ENCODE results near the gene RUBCNL. TPM values are rescaled to one million over a fixed set of nuclear protein-coding genes. Genes with fewer than 3 reads are reported as not detected.

RUBCNL gene
- total RNA-seq, 1 donor from 2014 or later, result 7.3 TPM

- intact Hi-C loops (cut with DNase I), result no loop called here
- no peak for DNase-seq (ENCODE audit: low spot score)
- ATAC-seq, result peak; percentile 94
Measured at GRCh38 chr13:46345398-46345797, 41.7 kb downstream of the RUBCNL start.

DNA sequence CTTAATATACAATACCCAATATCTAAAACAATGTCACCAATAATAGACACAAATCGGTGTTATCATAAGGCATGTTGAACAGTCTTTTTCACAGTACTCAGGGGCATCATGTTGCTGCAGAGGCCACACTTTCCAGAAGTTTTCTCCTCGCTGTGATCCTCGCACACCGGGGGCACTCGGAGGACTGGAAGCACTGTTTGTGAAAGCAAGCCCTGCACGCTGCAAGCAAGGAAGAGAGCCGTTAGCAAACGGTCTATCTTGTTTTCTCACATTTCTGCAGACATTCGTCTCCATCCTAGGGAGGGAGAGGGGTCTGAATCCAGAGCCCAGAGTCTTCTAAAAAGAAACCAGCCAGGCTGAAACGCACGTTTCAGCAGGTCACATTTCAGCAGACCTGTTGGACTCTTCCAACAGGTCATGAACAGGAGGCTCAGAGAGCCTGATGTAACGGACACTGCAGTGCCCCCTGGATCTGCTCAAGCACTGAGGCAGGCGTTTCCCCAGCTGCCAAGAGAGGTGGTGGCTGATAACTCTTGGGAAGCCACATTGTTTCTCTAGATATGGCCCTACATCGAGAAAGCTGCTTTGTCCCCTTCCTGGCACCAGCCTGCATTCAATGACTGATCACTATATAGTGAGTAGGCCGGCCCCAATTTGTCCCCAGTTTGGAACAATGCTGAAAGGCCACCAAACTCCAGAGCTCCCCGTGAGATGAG lies 43.6 kb downstream of the RUBCNL start:
- DNase-seq (ENCODE audit: low spot score) (no peak), ATAC-seq (no peak)
- intact Hi-C loops (cut with DNase I), result no loop called here

DNA sequence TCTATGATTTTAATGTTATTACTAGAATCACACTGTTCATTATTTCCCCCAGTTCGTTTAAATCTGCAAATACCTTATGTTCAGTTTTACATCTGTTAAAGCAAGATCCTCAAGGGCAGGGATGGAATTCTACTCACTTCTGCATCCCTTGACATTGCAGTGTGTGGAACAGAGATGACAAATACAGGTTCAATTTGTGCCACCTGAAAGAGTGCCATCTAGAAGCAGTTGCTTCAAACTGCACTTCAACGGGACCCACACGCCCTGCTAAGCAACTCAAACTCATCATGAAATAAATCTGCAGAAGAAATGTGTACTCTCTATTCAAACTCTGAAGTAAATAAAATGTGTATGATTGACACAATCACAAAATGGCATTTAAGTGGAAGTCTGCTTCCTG lies 44.5 kb downstream of the RUBCNL start:
- DNase-seq (ENCODE audit: low spot score) (no peak), ATAC-seq (no peak)
- intact Hi-C loops (cut with DNase I), result no loop called here

GRCh38 chr13:46341112-46341711 lies 45.8 kb downstream of the RUBCNL start:
- ATAC-seq, result no peak
- intact Hi-C loops (cut with DNase I), result no loop called here
- no peak for DNase-seq (ENCODE audit: low spot score)

GRCh38 chr13:46340631-46341111 lies 46.4 kb downstream of the RUBCNL start:
- DNase-seq (ENCODE audit: low spot score) (no peak), ATAC-seq (no peak)
- intact Hi-C loops (cut with DNase I), result no loop called here

DNA sequence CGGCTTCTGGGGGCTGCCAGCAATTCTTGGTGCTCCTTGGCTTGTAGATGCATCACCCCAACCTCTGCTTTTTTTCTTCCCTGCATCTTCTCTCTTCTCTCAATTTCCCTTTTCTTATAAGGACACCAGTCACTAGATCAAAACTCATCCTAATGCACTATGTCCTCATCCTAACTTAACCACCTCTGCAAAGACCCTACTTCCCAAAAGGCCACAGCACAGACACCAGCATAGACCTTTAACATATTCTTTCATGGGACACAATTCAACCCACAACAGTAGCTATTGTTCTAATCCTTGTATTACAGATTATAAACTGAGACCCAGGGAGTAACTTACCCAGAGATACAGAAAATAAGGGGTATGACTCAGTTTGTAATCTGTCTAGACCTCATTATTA lies 47.0 kb downstream of the RUBCNL start:
- no peak for DNase-seq (ENCODE audit: low spot score)
- intact Hi-C loops (cut with DNase I), result no loop called here
- ATAC-seq, result no peak

DNA sequence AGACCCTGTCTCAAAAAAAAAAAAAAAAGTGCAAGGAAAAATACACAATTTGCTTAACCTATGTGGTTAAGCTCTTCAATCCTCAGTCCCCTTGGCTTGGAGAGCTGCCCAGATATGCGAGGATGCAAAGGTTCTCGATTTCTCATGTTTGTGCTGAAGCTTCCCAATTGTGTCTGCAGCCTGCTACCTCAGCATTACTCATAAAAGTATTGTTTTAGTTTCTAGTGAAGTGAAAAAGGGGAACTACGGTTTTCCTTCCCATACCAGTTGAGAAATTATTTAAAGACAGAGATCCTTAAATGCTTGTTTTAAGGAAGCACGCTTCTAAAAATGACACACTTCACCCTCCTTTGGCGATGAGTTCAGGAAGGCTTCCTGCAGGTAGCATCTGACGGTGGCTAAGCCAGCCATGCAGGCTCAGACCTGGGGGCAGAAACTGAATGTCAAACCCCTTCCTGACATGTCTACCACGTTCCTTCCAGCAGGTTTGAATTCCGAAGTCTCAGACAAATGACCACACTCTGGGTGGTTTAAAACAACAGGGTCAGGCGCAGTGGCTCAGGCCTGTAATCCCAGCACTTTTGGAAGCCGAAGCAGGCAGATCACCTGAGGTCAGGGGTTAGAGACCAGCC lies 47.9 kb downstream of the RUBCNL start:
- DNase-seq (ENCODE audit: low spot score) (peak; percentile 67), ATAC-seq (peak; percentile 63)
- intact Hi-C loops (cut with DNase I), result no loop called here

- DNase-seq (ENCODE audit: low spot score) (no peak), ATAC-seq (no peak)
Measured at GRCh38 chr13:46337700-46338099, 49.4 kb downstream of the RUBCNL start.

GRCh38 chr13:46334035-46334822 lies 52.8 kb downstream of the RUBCNL start:
- intact Hi-C loops (cut with DNase I), result no loop called here
- ATAC-seq (no peak), DNase-seq (ENCODE audit: low spot score) (no peak)

More at GRCh38 chr13:46337700-46338099, 49.4 kb downstream of the RUBCNL start:
- intact Hi-C loops (cut with DNase I), result no loop called here

DNA sequence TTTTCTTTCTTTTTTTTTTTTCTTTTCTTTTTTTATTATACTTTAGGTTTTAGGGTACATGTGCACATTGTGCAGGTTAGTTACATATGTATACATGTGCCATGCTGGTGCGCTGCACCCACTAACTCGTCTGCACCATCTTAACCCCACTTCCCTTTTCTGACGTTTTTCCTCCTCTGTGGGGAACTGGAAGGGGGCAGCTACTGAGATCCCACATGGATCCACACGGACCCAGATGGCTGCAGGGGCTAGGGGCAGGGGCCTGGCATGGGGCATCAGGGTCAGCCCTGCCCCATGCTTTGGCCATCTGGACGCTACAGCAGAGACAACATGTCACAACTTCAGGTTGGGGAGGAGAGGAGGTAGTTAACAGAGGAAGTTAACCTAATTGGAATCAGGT lies 54.3 kb downstream of the RUBCNL start:
- ATAC-seq (no peak), DNase-seq (ENCODE audit: low spot score) (no peak)
- intact Hi-C loops (cut with DNase I), result no loop called here

DNA sequence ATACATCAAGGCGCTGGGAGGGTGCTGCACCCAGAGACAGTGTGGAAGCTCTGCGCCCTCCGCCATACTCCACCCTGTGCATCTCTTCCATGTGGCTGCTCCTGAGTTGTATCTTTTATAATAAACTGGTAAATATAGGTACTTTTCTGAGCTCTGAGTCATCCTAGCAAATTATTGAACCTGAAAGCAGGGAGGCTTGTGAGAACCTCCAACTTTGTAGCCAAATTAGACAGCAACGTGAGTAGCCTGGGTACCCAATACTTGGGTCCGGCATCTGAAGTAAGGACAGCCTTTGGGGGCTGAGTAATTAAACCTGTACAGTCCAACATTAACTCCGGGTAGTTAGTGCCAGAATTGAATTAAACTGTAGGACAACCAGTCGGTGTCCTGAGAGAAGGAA lies 57.4 kb downstream of the RUBCNL start:
- intact Hi-C loops (cut with DNase I), result no loop called here
- no peak for DNase-seq (ENCODE audit: low spot score)
- ATAC-seq, result no peak

GRCh38 chr13:46327246-46327645 lies 59.8 kb downstream of the RUBCNL start:
- ATAC-seq (no peak), DNase-seq (ENCODE audit: low spot score) (no peak)
- intact Hi-C loops (cut with DNase I), result no loop called here

GRCh38 chr13:46324976-46325375 lies 62.1 kb downstream of the RUBCNL start:
- no peak for ATAC-seq
- DNase-seq (ENCODE audit: low spot score), result no peak
- intact Hi-C loops (cut with DNase I), result no loop called here

DNA sequence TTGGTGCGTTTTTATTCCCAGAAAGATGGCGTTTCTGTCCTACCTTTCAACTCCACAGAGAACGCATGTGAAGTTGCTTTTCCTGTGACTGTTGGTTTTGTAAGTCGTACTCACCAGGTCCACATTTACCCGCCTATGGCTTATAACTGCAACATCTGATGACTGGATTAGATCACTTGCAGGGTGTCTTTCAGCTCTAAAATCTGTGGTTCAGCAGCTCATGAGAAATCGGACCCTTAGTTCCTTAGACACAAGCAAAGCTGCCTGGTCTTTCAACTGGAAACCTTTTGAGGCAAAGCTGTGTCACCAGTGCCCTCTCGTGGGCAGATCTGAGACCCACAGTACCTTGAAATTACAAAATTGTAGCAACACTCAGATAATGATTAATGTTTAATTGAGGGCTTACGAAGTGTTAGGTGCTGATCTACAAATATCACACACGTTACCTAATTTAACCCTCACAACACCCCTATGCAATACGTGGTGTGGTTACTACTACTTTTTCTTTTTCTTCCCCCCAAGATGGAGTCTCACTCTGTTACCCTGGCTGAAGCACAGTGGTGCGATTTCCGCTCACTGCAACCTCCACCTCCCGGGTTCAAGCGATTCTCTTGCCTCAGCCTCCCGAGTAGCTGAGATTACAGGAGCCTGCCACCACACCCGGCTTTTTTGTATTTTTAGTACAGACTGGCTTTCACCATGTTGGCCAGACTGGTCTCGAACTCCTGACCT lies 65.4 kb downstream of the RUBCNL start:
- intact Hi-C loops (cut with DNase I), result no loop called here
- ATAC-seq (peak; percentile 76), DNase-seq (ENCODE audit: low spot score) (peak; percentile 78)

DNA sequence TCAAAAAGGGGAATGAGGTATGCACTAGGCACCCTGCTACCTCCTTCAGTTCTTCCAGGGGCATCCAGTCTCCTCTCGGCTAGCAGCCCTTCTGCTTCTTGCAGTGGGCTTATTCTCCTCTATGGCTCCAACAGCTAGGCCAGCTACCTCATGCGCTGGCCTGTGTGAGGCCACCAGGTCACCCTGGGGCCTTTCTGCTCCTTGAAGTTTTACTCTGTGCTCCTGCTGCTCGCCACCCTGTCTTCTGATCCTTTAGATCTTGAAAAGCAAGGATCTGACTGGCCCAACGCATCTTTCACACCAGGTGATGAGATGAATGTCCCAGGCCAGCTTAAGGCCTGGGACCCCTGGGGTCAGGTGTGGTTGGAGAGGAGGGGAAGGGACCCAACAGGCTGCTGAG lies 66.2 kb downstream of the RUBCNL start:
- no peak for DNase-seq (ENCODE audit: low spot score)
- intact Hi-C loops (cut with DNase I), result no loop called here
- ATAC-seq, result no peak

- intact Hi-C loops (cut with DNase I), result no loop called here
- no peak for ATAC-seq
Measured at GRCh38 chr13:46320406-46320805, 66.6 kb downstream of the RUBCNL start.

GRCh38 chr13:46318986-46319385 lies 68.1 kb downstream of the RUBCNL start:
- DNase-seq (ENCODE audit: low spot score) (no peak), ATAC-seq (no peak)
- intact Hi-C loops (cut with DNase I), result no loop called here

More at GRCh38 chr13:46320406-46320805, 66.6 kb downstream of the RUBCNL start:
- DNase-seq (ENCODE audit: low spot score), result no peak

GRCh38 chr13:46317120-46317519 lies 69.9 kb downstream of the RUBCNL start:
- intact Hi-C loops (cut with DNase I), result no loop called here
- ATAC-seq, result no peak

More at GRCh38 chr13:46317120-46317519, 69.9 kb downstream of the RUBCNL start:
- DNase-seq (ENCODE audit: low spot score), result no peak

Measured in sciatic nerve (tissue), 2 donors.